Measurements from ENCODE around the gene CCDC81.

The CCDC81 gene

GRCh38 chr11:86469491-86470388 lies 95.1 kb downstream of the CCDC81 start:
- DNase-seq = no peak
